GM21381 (cell line): Measurements from ENCODE around the gene PLAC9.

Experiments used
- ATAC-seq: cut with Tn5 transposase; IDR thresholded peaks from one replicate; pipeline ENCODE4 v1.9.1; 2021; ENCODE audit warnings: mild to moderate bottlenecking, moderate library complexity; ENCODE audit not compliant: unreplicated experiment

PLAC9 gene

GRCh38 chr10:80177781-80178636 is 45.5 kb downstream of the PLAC9 start:
- ATAC-seq, result no peak

GRCh38 chr10:80182986-80183385 is 50.5 kb downstream of the PLAC9 start:
- ATAC-seq, result no peak

GRCh38 chr10:80183436-80183835 is 50.9 kb downstream of the PLAC9 start:
- ATAC-seq, result no peak

- no peak for ATAC-seq
Measured at GRCh38 chr10:80184291-80184690, 51.8 kb downstream of the PLAC9 start.

GRCh38 chr10:80185578-80186299 is 53.2 kb downstream of the PLAC9 start:
- ATAC-seq, result no peak

GRCh38 chr10:80186364-80187012 is 54.0 kb downstream of the PLAC9 start:
- ATAC-seq, result no peak

- ATAC-seq, result no peak
Measured at GRCh38 chr10:80187060-80187459, 54.5 kb downstream of the PLAC9 start.

GRCh38 chr10:80187465-80188409 is 55.2 kb downstream of the PLAC9 start:
- ATAC-seq, result peak; percentile 75

GRCh38 chr10:80188713-80189112 is 56.2 kb downstream of the PLAC9 start:
- no peak for ATAC-seq

GRCh38 chr10:80191589-80192270 is 59.2 kb downstream of the PLAC9 start:
- no peak for ATAC-seq

GRCh38 chr10:80192553-80192952 is 60.0 kb downstream of the PLAC9 start:
- ATAC-seq, result no peak

- no peak for ATAC-seq
Measured at GRCh38 chr10:80194373-80195045, 62.0 kb downstream of the PLAC9 start.
